ENCODE data around the gene EFCC1. TPM values are rescaled to one million over a fixed set of nuclear protein-coding genes. Genes with fewer than 3 reads are reported as not detected.
"Not testable (repeated sequence)": the region's sequence is repeated elsewhere in the genome, so short reads cannot be mapped to it uniquely, and the experiment has no call there.

The EFCC1 gene
- total RNA-seq, 1 experiment from 2014 or later = 1.5 TPM

- Histone ChIP-seq H3K4me1 (replicated peaks) (no peaks in the 10 kb centered on the region), H3K36me3 (peaks cover 6% of the 10 kb centered on the region), H3K4me3 (no peak overlapping the region), H3K9me3 (replicated peaks) (no peaks in the 10 kb centered on the region), H3K27me3 (replicated peaks) (no peaks in the 10 kb centered on the region), H3K27ac (no peak overlapping the region)
- no peak for DNase-seq (ENCODE audit: low read depth in 1 of 2, low spot score in 2 of 2)
Observed at GRCh38 chr3:129087138-129087702, 86.1 kb downstream of the EFCC1 start.

- H3K27ac ChIP-seq; H3K9me3 ChIP-seq (replicated peaks); H3K27me3 ChIP-seq (replicated peaks); DNase-seq (ENCODE audit: low read depth in 1 of 2, low spot score in 2 of 2); H3K36me3 ChIP-seq; H3K4me1 ChIP-seq (replicated peaks); H3K4me3 ChIP-seq: not testable (repeated sequence)
Observed at GRCh38 chr3:129087904-129088303, 86.8 kb downstream of the EFCC1 start.

DNA sequence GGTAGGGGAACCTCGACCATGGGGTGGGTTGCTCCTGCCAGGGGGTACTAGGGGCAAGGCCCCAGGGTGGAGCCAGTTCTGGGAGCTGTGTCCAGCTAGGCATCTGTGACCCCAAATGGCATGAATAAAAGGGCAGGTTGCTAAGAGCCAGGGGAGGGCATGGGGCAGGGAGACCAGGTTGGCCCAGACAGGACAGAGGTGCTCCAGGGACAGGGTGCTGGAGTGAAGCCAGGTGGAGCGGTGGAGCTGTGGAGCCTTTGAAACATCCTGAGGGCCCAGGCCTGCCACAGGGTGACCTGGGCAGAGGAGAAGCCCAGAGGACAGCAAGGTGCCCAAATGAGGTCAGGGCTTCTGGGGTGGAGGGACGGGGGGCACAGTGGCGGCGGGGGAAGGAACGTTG is 87.2 kb downstream of the EFCC1 start:
- not testable (repeated sequence) for H3K4me1 ChIP-seq (replicated peaks); H3K27ac ChIP-seq; H3K27me3 ChIP-seq (replicated peaks); H3K9me3 ChIP-seq (replicated peaks); DNase-seq (ENCODE audit: low read depth in 1 of 2, low spot score in 2 of 2); H3K36me3 ChIP-seq; H3K4me3 ChIP-seq

Other genes with a start within 250 kb of the EFCC1 start
- gene ACAD9, start 121.7 kb upstream of the EFCC1 start, total RNA-seq (2014; rRNA removed; shearing (Covaris generic)) = 29.2 and 29.3 TPM in 2 replicates
- 0.71 TPM in 1 of 2 replicates, not detected in the other for gene CFAP92, start 7.2 kb upstream of the EFCC1 start, total RNA-seq (2014; rRNA removed; shearing (Covaris generic))
- gene GP9, start 59.5 kb downstream of the EFCC1 start, total RNA-seq (2014; rRNA removed; shearing (Covaris generic)) = not detected in 2 replicates
- gene RAB43, start 120.5 kb downstream of the EFCC1 start, total RNA-seq (2014; rRNA removed; shearing (Covaris generic)) = 7.9 and 12.1 TPM in 2 replicates
- gene ISY1, start 159.8 kb downstream of the EFCC1 start, total RNA-seq (2014; rRNA removed; shearing (Covaris generic)) = 40.5 and 57.3 TPM in 2 replicates
- 215 and 258 TPM in 2 replicates for gene CNBP, start 182.6 kb downstream of the EFCC1 start, total RNA-seq (2014; rRNA removed; shearing (Covaris generic))
- 191 and 235 TPM in 2 replicates for gene COPG1, start 248.3 kb downstream of the EFCC1 start, total RNA-seq (2014; rRNA removed; shearing (Covaris generic))